Renal cortex interstitium (tissue), 11 donors: Measurements from ENCODE around the gene MLANA. TPM values are rescaled to one million over a fixed set of nuclear protein-coding genes. Genes with fewer than 3 reads are reported as not detected.

Experiments used
- DNase-seq, 11 donors: peaks; one replicate each; pipeline ENCODE4 v3.0.0-alpha.2; 2013; ENCODE audit warnings: low read depth in 9 of 11, low spot score in 4 of 11; ENCODE audit errors: extremely low read depth in 1 of 11
- polyA plus RNA-seq, 3 donors: library from polyadenylated mRNA; unstranded; fragments of 120-200 nt; gene quantifications; one replicate each; pipeline ENCODE4 v1.2.1, GENCODE V29; 2013; ENCODE audit not compliant: insufficient read length in 3 of 3

MLANA gene
- polyA plus RNA-seq, 3 donors: 1.0 to 1.4 (median 1.4) TPM

DNA sequence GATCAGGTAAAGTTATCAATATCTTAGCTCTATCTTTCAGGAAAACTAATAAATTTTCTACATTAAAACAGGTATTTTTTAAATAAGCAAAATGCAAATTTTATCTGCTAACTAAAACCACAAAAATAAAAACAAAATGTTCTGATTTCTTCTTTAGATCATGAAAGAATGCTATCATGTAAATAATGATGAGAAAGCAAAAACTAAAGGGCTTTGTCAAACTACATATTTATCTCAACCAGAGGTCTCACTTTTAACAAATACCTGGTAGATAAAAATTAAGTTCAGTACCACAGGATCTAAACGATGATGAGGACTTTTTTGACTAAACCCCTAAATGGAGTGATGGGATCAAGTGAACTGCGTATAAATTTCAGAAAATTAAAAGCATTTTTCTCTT, 50.5 kb downstream of the MLANA start:
- no peak for DNase-seq

DNA sequence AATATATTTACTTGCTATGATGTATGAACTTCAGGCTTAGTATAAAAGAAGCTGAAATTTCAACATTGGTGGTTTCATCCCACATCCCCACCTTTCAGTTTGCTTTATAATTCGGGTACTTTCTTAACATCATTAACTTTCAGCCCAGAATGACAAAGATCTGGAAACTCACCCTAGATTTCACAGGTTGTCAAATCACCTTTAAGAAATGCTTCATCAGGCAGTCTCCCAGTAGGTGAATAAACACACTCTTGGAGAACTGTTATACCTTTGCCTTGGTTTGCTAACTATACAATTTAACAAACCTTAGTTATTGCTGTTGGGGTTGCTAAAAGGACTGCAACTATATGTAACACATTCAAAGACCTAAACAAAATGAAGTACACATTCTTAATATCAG, 54.4 kb downstream of the MLANA start:
- DNase-seq: no peak

DNA sequence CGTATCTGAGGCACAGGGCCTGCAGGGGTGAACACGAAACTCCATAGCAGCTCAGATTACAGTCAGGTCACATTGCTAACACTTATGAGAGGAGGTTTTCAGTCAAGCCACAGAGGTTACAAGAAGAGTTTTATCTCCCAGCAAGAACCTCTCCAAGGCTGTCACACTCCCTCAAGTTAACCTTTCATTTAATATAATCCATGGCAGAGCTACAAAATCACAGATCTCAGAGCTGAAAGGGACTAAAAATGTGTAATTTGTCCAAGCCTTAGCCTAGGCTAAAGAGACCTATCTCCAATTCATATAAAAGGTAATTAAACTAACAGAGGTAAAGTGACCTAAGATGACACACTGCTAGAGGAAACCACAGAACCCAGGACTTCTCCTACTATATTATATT, 57.2 kb downstream of the MLANA start:
- peak in 3 of 11 donors; percentile 12 to 25 (median 19) for DNase-seq

DNA sequence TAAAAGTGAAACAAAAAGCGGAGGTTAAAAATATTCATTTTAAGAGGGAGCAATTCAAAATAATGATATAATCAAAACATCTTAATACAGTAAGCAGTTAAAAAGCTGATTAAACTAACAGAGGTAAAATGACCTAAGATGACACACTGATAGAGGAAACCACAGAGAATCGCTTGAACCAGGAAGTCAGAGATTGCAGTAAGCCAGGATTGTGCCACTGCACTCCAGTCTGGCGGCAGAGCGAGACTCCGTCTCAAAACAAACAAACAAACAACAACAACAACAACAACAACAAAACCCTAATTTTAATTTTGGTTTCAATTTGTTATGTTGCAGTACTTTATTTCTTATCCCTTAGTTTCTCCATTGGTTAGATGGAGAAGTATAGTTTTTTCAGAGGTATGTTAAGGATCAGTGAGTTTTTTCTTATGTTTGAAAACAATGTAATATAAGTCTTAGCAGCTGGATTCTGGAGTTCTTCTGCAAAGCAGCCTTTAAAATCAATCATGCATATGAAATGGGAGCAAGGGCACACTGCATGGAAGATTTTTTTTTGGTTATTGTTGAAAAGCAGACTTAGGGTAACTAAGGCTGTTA, 58.5 kb downstream of the MLANA start:
- DNase-seq: peak in 1 of 11 donors; percentile 10

DNA sequence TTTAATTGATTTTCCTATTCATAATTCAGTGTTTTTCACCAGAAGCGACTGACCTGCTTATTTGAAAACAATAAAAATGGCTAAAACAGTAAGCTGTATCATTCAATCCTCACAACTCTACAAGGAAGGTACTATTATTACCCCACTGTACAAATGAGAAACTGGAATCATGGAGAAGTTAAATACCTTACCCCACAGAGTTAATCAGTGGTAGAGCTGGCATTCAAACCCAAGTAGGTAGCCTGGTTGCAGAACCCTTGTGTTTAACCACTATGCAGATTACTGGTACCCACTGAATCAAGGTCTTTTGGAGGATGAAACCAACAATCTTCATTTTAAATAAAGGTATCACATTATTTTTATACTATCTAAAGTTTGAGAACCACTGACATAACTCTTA, 59.6 kb downstream of the MLANA start:
- no peak for DNase-seq

DNA sequence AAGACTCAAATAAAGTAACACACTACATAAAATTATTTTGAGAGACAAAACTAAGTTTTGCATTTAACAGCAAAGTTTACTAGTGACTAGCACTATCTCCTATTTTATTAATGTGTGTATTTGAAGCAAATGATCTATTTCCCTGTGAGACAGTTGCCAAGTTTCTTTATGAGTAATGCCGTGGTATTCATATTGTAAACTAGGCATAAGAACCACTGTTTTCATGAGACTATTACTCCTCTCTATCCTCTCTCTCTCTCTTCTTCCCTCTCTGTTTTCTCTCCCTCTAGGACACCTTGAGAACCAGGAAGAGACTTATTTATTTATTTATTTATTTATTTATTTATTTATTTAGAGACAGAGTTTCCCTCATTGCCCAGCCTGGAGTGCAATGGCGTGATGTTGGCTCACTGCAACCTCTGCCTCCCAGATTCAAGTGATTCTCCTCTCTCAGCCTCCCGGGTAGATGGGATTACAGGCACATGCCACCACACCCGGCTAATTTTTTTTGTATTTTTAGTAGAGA, 61.1 kb downstream of the MLANA start:
- no peak for DNase-seq

DNA sequence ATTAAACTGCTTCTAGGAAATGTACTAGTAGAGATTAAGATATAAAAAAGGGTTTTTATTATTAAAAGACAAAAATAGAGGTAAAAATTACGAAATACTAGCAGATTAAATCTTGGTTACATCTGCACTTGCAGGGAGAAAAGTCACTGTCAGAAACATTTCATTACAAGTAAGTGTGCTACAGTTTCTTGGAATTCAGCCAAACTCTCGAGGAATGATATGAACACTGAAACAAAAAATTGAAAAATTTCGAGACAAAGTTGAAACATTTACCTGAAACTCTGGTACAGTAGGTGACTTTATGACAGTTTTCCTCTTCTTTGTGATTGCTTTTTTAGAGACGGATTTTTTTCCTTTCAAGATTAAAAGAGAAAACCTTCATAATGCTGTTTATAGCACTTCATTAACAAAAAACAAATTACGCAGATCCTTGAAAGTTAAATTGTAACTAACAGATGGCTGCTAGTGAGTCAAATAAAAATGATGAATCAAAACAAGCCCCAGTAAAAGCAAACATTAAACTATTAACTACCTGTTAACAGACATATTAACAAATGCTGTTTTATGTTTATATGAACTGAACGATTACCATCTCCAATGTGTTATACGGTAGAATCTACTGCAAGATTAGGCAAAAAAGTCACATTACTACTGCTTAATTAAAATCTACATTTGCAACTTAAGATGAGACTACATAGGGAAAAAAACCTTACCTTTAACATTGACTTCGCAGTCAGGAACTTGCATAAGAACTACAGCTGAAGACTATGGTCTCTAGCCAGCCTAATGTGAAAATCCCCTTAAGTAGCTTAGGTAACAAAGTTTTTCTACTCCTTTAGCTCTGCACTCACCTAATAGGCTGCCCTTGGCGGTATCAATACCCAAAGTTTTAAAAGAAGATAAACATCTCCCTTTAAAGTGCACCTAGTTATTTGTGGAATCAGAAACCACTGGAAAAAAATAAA, 63.3 kb downstream of the MLANA start:
- peak in 1 of 11 donors; percentile 12 for DNase-seq

DNA sequence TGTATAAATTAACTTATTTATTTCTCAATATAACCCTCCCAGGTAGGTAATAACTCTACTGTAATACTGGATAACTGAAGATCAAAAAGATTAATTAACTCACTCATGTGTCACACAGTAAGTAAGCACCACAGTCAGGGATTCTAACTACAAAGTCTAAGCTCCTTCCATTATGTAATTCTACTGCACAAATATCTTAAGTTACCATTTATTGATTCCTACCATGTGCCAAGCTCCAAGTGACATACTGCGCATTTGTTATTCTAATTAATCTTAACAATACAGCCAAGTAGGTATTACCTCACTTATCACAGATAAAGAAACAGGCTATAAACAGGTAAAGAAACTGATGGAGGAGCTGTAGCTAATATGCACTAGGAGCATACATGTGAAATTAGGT, 66.5 kb downstream of the MLANA start:
- no peak for DNase-seq

DNA sequence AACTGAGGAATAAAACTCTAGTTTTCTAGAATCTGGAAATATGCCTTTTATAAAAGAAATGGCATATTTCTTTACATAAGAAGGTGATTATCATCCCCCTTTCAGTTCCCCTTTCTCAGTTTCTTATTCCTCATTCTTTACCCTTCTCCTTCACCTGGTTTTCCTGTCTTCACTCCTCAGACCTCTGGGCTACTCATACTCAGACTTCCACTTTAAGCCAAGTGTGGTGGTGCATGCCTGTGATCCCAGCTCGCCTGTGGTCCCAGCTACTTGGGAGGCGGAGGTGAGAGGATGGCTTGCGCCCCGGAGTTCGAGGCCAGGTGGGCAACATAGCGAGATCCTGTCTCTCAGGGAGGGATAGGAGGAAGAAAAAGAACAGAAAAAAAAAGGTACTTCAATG, 67.6 kb downstream of the MLANA start:
- DNase-seq: no peak

Other genes starting within 250 kb of the MLANA start
- 10 to 100 TPM; 46.6 to 52.3 (median 49.3) TPM for gene ERMP1, start 57.8 kb upstream of the MLANA start, polyA plus RNA-seq
- 10 to 100 TPM; 28.1 to 35.9 (median 32.5) TPM for gene RANBP6, start 124.7 kb downstream of the MLANA start, polyA plus RNA-seq